H9 (cell line): ENCODE results near the gene ZNF679. TPM values are rescaled to one million over a fixed set of nuclear protein-coding genes. Genes with fewer than 3 reads are reported as not detected.

Experiments used
- DNase-seq: peaks from one replicate; pipeline ENCODE4 v3.0.0-alpha.2; 2017
- H2AFZ ChIP-seq: one replicate; pipeline ENCODE4 v1.6.1; 2013; ENCODE audit warnings: mild to moderate bottlenecking, low read length, control low read depth, moderate library complexity
- H2AK5ac ChIP-seq: 2 replicates; pipeline ENCODE4 v1.6.1; 2013; ENCODE audit warnings: low read length, control low read depth, mixed read lengths; ENCODE audit not compliant: insufficient read length
- H2BK120ac ChIP-seq: one replicate; pipeline ENCODE4 v1.6.1; 2013; ENCODE audit warnings: low read depth, mild to moderate bottlenecking, low read length, control low read depth, inconsistent platforms; ENCODE audit not compliant: poor library complexity, severe bottlenecking
- H2BK12ac ChIP-seq: 2 replicates; pipeline ENCODE4 v1.6.1; 2013; ENCODE audit warnings: low read length, control low read depth, mixed read lengths, low read depth; ENCODE audit not compliant: insufficient read length
- H2BK15ac ChIP-seq: 2 replicates; pipeline ENCODE4 v1.6.1; 2013; ENCODE audit warnings: low read depth, low read length, control low read depth
- H2BK20ac ChIP-seq: one replicate; pipeline ENCODE4 v1.6.1; 2013; ENCODE audit warnings: low read depth, mild to moderate bottlenecking, low read length, control low read depth, inconsistent platforms; ENCODE audit not compliant: poor library complexity, severe bottlenecking
- H2BK5ac ChIP-seq: 2 replicates; pipeline ENCODE4 v1.6.1; 2013; ENCODE audit warnings: low read length, control low read depth, mixed read lengths; ENCODE audit not compliant: insufficient read length
- H3K14ac ChIP-seq: 2 replicates; pipeline ENCODE4 v1.6.1; 2013; ENCODE audit warnings: low read length, control low read depth; ENCODE audit not compliant: insufficient read depth
- H3K18ac ChIP-seq: 2 replicates; pipeline ENCODE4 v1.6.1; 2013; ENCODE audit warnings: low read depth, mild to moderate bottlenecking, mixed read lengths, low read length, control low read depth; ENCODE audit not compliant: insufficient read length
- H3K23ac ChIP-seq: 2 replicates; pipeline ENCODE4 v1.6.1; 2013; ENCODE audit warnings: low read length, control low read depth, mixed read lengths, low read depth; ENCODE audit not compliant: insufficient read length
- H3K23me2 ChIP-seq: 2 replicates; pipeline ENCODE4 v1.6.1; 2013; ENCODE audit warnings: low read depth, mild to moderate bottlenecking, mixed read lengths, low read length, control low read depth; ENCODE audit not compliant: insufficient read length, poor library complexity, severe bottlenecking
- H3K27ac ChIP-seq: 2 replicates; pipeline ENCODE4 v1.5.1; 2013; ENCODE audit warnings: low read length, control low read depth, mixed read lengths, low read depth; ENCODE audit not compliant: insufficient read length
- H3K27me3 ChIP-seq: 2 replicates; pipeline ENCODE4 v1.6.1; 2013; ENCODE audit warnings: low read length, control low read depth, inconsistent platforms; ENCODE audit not compliant: insufficient read depth
- H3K4ac ChIP-seq: 2 replicates; pipeline ENCODE4 v1.6.1; 2013; ENCODE audit warnings: low read depth, mild to moderate bottlenecking, control low read depth, inconsistent platforms, low read length, moderate library complexity
- H3K4me1 ChIP-seq: 2 replicates; pipeline ENCODE4 v1.6.1; 2013; ENCODE audit warnings: low read length, control low read depth, inconsistent platforms; ENCODE audit not compliant: insufficient read depth
- H3K4me2 ChIP-seq: 2 replicates; pipeline ENCODE4 v1.6.1; 2013; ENCODE audit warnings: low read length, control low read depth, mixed read lengths; ENCODE audit not compliant: insufficient read length, insufficient read depth
- H3K56ac ChIP-seq: 2 replicates; pipeline ENCODE4 v1.6.1; 2013; ENCODE audit warnings: low read depth, mild to moderate bottlenecking, mixed read lengths, low read length, control low read depth; ENCODE audit not compliant: insufficient read length
- H3K79me1 ChIP-seq: 2 replicates; pipeline ENCODE4 v1.6.1; 2013; ENCODE audit warnings: low read depth, mild to moderate bottlenecking, moderate library complexity, low read length, control low read depth, inconsistent platforms; ENCODE audit not compliant: insufficient read depth, poor library complexity, severe bottlenecking
- H3K79me2 ChIP-seq: 2 replicates; pipeline ENCODE4 v1.6.1; 2013; ENCODE audit warnings: low read length, control low read depth, inconsistent platforms; ENCODE audit not compliant: insufficient read depth
- H3K9ac ChIP-seq: 2 replicates; pipeline ENCODE4 v1.6.1; 2013; ENCODE audit warnings: low read length, control low read depth, mixed read lengths; ENCODE audit not compliant: insufficient read length; ENCODE audit errors: extremely low read depth
- H3K9me3 ChIP-seq: one replicate; pipeline ENCODE4 v1.6.1; 2013; ENCODE audit warnings: low read depth, low read length, inconsistent platforms; ENCODE audit not compliant: control insufficient read depth
- H3T11ph ChIP-seq: one replicate; pipeline ENCODE4 v1.6.1; 2013; ENCODE audit warnings: mild to moderate bottlenecking, low read length, control low read depth, inconsistent platforms
- H4K20me1 ChIP-seq: one replicate; pipeline ENCODE4 v1.6.1; 2013; ENCODE audit not compliant: control insufficient read depth, insufficient read length, insufficient read depth
- H4K5ac ChIP-seq: 2 replicates; pipeline ENCODE4 v1.6.1; 2013; ENCODE audit warnings: low read depth, mild to moderate bottlenecking, mixed read lengths, low read length, control low read depth; ENCODE audit not compliant: insufficient read length
- H4K8ac ChIP-seq: replicated peaks from 2 replicates; pipeline ENCODE4 v1.6.1; 2013; ENCODE audit warnings: low read length, control low read depth, mixed read lengths, low read depth; ENCODE audit not compliant: insufficient read length
- H4K91ac ChIP-seq: 2 replicates; pipeline ENCODE4 v1.6.1; 2013; ENCODE audit warnings: low read depth, mild to moderate bottlenecking, moderate library complexity, mixed read lengths, low read length, control low read depth; ENCODE audit not compliant: insufficient read length
- H3K27ac Mint-ChIP-seq, 3 experiments: 2 replicates in 2 of 3; 3 replicates in 1 of 3; pipeline ENCODE4 v1.8.0; 2020 to 2021; ENCODE audit warnings: mixed read lengths in 3 of 3, mild to moderate bottlenecking in 1 of 3, moderate library complexity in 1 of 3
- H3K27me3 Mint-ChIP-seq: 2 replicates; pipeline ENCODE4 v1.8.0; 2021; ENCODE audit warnings: low read depth, mild to moderate bottlenecking, moderate library complexity, mixed read lengths
- H3K36me3 Mint-ChIP-seq, 3 experiments: 2 replicates in 2 of 3; 3 replicates in 1 of 3; pipeline ENCODE4 v1.8.0; 2020 to 2021; ENCODE audit warnings: low read depth in 3 of 3, mixed read lengths in 3 of 3; ENCODE audit not compliant: insufficient read depth in 1 of 3
- H3K4me1 Mint-ChIP-seq, 2 experiments: 2 replicates each; pipeline ENCODE4 v1.8.0; 2020; ENCODE audit warnings: mixed read lengths in 2 of 2
- H3K4me3 Mint-ChIP-seq, 2 experiments: 2 replicates in 1 of 2; 3 replicates in 1 of 2; pipeline ENCODE4 v1.8.0; 2020 to 2021; ENCODE audit warnings: mild to moderate bottlenecking in 2 of 2, mixed read lengths in 2 of 2, moderate library complexity in 1 of 2
- H3K9me3 Mint-ChIP-seq, 2 experiments: 2 replicates in 1 of 2; 3 replicates in 1 of 2; pipeline ENCODE4 v1.8.0; 2020; ENCODE audit warnings: mild to moderate bottlenecking in 2 of 2, mixed read lengths in 2 of 2, moderate library complexity in 1 of 2
- WGBS: extraction: QIAGEN DNeasy Blood & Tissue Kit; methylation state at CpG from one replicate; pipeline ENCODE4 v1.1.7; 2013; ENCODE audit warnings: missing lambda C conversion rate, low lambda C conversion rate, mixed read lengths; ENCODE audit not compliant: insufficient read length; ENCODE audit errors: extremely low coverage; 5-methylcytosine and 5-hydroxymethylcytosine counted together
- total RNA-seq: library from RNA; stranded (reverse); gene quantifications from 2 replicates; pipeline ENCODE4 v1.2.1, GENCODE V29; 2021
- TF ChIP-seq, protein P1 (sequence below): fragments of 200-600 bp; sonication (generic); conservative IDR thresholded peaks from 3 replicates; pipeline ENCODE4 v1.8.0; 2021; ENCODE audit warnings: antibody characterized with exemption, mild to moderate bottlenecking

Gene ZNF679
- total RNA-seq, 1 experiment from 2014 or later = not detected

GRCh38 chr7:64310426-64310825 lies 82.2 kb downstream of the ZNF679 start:
- no CpG with 5 or more reads among the region's 3 CpGs for WGBS

More at GRCh38 chr7:64310426-64310825, 82.2 kb downstream of the ZNF679 start:
- no peak overlapping the region for H3T11ph ChIP-seq
- H2BK20ac ChIP-seq = no peak overlapping the region
- no peak overlapping the region for H2BK5ac ChIP-seq
- Mint-ChIP-seq H3K27ac (no peak overlapping the region), H3K9me3 (peaks cover 96% of the 10 kb centered on the region in 2 experiments), H3K36me3 (peaks cover 0 to 30% (median 13%) of the 10 kb centered on the region in 3 experiments; a peak in 6 of 7 replicates), H3K4me3 (no peak overlapping the region), H3K27me3 (no peaks in the 10 kb centered on the region; the same call in 1 of the 2 replicates), H3K4me1 (no peaks in the 10 kb centered on the region)
- H3K23me2 ChIP-seq = no peaks in the 10 kb centered on the region
- H3K79me2 ChIP-seq = no peaks in the 10 kb centered on the region
- H3K27ac ChIP-seq = no peak overlapping the region
- no peak overlapping the region for H3K23ac ChIP-seq
- H2BK12ac ChIP-seq = no peak overlapping the region
- H3K4ac ChIP-seq = no peak overlapping the region
- H4K20me1 ChIP-seq = no peaks in the 10 kb centered on the region
- no peak overlapping the region for H3K9ac ChIP-seq
- peaks cover 86% of the 10 kb centered on the region for H3K9me3 ChIP-seq
- no peak overlapping the region for H3K4me2 ChIP-seq
- H2BK15ac ChIP-seq = no peak overlapping the region
- H3K4me1 ChIP-seq = no peaks in the 10 kb centered on the region
- no peak overlapping the region for H3K56ac ChIP-seq
- H4K8ac ChIP-seq = no peak overlapping the region
- H2AK5ac ChIP-seq = no peak overlapping the region
- H3K27me3 ChIP-seq = no peaks in the 10 kb centered on the region
- H4K91ac ChIP-seq = no peak overlapping the region
- H3K18ac ChIP-seq = no peak overlapping the region
- no peak overlapping the region for H4K5ac ChIP-seq
- no peak overlapping the region for H2AFZ ChIP-seq
- no peak overlapping the region for H2BK120ac ChIP-seq
- no peak for DNase-seq
- TF ChIP-seq, protein P1, sequence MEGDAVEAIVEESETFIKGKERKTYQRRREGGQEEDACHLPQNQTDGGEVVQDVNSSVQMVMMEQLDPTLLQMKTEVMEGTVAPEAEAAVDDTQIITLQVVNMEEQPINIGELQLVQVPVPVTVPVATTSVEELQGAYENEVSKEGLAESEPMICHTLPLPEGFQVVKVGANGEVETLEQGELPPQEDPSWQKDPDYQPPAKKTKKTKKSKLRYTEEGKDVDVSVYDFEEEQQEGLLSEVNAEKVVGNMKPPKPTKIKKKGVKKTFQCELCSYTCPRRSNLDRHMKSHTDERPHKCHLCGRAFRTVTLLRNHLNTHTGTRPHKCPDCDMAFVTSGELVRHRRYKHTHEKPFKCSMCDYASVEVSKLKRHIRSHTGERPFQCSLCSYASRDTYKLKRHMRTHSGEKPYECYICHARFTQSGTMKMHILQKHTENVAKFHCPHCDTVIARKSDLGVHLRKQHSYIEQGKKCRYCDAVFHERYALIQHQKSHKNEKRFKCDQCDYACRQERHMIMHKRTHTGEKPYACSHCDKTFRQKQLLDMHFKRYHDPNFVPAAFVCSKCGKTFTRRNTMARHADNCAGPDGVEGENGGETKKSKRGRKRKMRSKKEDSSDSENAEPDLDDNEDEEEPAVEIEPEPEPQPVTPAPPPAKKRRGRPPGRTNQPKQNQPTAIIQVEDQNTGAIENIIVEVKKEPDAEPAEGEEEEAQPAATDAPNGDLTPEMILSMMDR = no peak
- no peak overlapping the region for H3K14ac ChIP-seq
- no peaks in the 10 kb centered on the region for H3K79me1 ChIP-seq
